Stomach (tissue), 4 donors: ENCODE results near the gene KCNT1.

ENCODE experiments used
- CTCF ChIP-seq, 7 experiments: fragments of 450-650 bp in 4 of 7; fragments of 200-600 bp in 3 of 7; sonication (generic) in 3 of 7; IDR thresholded peaks; one replicate each; pipeline ENCODE4 v1.5.1; 2016 to 2019; ENCODE audit warnings: antibody characterized with exemption in 7 of 7, control low read depth in 2 of 7, mild to moderate bottlenecking in 1 of 7
- POLR2A ChIP-seq, 4 donors: fragments of 450-650 bp; IDR thresholded peaks; one replicate each; pipeline ENCODE4 v1.6.1; 2016; ENCODE audit warnings: antibody characterized with exemption in 4 of 4, control low read depth in 2 of 4, mild to moderate bottlenecking in 1 of 4, moderate library complexity in 1 of 4

- TF ChIP-seq CTCF (IDR thresholded peaks at IDR 0.05) (no peak), POLR2A (IDR thresholded peaks at IDR 0.05) (no peak)
Observed at GRCh38 chr9:135659252-135659651, 42.7 kb upstream of the KCNT1 start.
